GM12865 (cell line): ENCODE measurements around the gene CTU2.

ENCODE experiments used
- DNase-seq: peaks from one replicate; pipeline ENCODE4 v3.0.0; 2010; ENCODE audit warnings: low read depth
- H3K4me3 ChIP-seq: 2 replicates; pipeline ENCODE4 v1.5.1; 2011; ENCODE audit warnings: mild to moderate bottlenecking, low read depth, low read length, control low read depth
- TF ChIP-seq, protein P1 (sequence below): IDR thresholded peaks from 2 replicates; pipeline ENCODE4 v1.5.1; 2011; ENCODE audit warnings: low read length, control low read depth, low read depth, inconsistent platforms; ENCODE audit not compliant: insufficient read depth; ENCODE audit errors: missing control alignments

The CTU2 gene

DNA sequence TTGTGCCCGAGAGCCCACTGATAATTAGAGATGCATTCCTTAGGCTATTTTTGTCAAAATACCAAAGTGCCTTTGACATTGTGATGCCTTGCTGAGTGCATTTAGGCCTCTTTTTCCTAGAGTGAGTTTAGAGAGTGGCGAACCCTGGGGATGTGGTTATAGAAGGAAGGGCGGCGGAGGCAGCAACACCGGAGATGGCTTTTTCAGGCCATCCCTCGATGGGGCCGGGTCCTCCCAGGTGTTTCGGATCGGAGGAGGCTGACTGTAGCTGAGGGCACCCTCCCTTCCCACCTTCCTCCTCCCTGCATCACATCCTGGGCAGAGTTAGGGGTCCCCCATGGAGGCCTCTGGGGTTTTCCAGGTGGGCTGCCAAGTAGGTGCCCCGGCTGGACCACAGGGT is 13.4 kb upstream of the CTU2 start:
- TF ChIP-seq, protein P1, sequence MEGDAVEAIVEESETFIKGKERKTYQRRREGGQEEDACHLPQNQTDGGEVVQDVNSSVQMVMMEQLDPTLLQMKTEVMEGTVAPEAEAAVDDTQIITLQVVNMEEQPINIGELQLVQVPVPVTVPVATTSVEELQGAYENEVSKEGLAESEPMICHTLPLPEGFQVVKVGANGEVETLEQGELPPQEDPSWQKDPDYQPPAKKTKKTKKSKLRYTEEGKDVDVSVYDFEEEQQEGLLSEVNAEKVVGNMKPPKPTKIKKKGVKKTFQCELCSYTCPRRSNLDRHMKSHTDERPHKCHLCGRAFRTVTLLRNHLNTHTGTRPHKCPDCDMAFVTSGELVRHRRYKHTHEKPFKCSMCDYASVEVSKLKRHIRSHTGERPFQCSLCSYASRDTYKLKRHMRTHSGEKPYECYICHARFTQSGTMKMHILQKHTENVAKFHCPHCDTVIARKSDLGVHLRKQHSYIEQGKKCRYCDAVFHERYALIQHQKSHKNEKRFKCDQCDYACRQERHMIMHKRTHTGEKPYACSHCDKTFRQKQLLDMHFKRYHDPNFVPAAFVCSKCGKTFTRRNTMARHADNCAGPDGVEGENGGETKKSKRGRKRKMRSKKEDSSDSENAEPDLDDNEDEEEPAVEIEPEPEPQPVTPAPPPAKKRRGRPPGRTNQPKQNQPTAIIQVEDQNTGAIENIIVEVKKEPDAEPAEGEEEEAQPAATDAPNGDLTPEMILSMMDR: no peak
- no peak overlapping the region for H3K4me3 ChIP-seq
- no peak for DNase-seq

DNA sequence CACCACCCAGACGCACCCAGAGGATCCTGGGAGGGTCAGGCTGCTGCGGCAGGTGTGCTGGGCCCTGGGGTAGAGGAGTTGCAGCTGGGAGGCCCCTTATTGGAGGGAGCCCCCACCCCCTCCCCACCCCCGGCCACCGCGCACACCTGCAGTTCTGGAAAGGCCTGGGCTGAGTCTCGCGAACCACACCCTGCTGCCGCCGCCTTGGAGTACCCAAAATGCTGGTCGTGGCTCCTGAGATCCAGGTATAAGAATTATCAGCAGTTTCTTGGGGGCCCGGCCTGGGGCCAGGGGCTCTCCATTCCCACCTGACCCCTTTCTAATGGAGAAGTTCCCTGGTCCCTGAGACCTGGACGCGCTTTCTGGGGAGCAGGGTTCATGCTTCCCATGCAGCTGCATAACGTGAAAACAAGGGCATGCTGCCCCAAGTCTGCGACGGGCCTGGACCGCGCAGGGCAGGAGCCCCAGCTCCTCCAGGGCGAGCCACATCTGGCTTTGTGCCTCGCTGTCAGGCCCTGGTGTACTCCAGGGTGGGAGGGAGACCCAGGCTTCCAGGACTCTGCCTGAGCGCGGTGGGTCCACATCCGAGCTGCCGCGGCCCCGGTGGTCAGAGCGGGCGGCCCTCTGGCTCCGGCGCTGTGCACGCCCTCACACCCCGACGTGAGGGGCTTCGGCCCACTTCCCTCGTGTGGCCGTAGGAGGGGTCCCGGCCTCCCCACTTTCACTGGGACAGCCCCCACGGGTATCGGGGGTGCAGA is 12.7 kb upstream of the CTU2 start:
- TF ChIP-seq, protein P1: no peak
- no peak overlapping the region for H3K4me3 ChIP-seq
- no peak for DNase-seq

DNA sequence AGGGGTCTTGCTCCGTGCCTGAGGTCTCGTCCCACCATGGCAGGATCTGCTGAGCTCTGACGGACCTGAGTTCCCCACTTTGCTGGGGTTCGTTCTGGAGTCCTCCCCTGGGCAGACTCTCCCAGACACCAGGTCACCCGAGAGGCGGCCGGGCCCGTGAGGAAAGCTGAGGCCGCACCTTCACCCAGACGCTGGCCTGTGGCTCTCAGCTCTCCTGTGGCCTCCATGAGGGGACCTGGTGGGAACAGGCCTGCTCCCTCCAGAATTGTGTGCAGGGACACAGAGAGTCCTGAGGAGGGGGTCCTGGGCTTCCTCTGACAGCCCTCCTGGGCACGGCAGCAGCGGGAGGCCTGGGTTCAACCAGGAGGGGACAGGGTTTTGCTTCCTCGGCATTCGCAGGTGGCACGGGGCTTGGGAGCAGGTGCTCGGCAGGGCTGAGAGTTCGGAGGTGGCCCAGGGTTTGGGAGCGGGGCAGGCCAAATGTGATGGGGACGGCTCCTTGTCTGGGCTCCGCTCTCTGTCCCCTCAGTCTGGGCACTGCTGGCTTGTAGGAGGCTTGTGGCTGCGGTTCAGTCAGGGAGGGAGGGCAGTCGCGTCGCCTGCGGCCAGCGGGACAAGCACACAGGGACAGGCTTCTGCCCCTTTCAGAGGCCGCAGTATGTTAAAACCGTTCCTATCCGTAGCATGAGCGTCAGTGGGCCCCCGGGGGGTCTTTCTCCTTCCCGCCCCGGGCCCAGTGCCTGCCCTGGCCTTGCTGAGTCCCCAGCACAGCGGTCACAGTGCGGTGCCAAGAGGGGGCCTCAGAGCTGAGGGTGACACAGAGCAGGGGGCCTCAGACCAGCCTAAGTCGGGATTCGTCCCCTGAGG is 11.8 kb upstream of the CTU2 start:
- DNase-seq: no peak
- TF ChIP-seq, protein P1: no peak
- no peak overlapping the region for H3K4me3 ChIP-seq

DNA sequence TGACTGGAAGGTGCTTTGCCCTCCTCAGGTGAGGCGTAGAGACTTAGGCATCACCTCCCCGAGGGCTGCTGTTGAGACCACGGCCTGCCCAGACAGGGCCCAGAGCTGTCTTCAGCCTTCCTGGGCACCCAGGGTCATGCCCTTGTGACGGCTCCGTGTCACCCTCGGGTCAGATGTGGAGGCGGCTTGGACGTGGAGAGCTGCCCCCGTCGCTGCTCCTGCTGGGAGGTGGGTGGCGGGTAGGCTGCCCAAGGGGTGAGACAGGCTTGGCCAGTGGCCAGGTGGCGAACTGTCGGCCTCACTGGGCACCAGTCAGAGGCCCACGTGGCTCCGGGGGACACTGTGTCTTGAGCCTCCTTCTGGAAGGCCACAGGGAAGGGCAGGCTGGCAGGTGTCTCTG is 11.1 kb upstream of the CTU2 start:
- DNase-seq: no peak
- TF ChIP-seq, protein P1: no peak
- H3K4me3 ChIP-seq: no peak overlapping the region

DNA sequence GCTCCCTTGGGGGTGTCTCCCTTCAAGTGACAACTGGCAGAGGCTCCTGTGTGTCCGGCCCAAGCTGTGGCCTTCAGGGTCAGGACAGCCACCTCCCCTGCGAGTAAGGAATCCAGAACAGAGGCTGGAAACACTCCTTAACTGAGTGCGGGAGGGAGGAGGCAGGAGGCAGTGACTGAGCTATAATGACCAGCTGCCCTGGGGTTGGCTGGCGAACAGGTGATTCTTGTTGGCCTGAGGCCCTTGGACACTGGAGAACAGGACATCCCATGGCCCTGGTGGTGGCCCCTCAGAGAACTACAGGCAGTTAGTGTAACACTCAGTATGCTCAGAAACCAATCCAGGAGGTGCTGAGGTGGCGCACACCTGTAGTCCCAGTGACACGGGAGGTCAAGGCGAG is 10.6 kb upstream of the CTU2 start:
- no peak overlapping the region for H3K4me3 ChIP-seq
- TF ChIP-seq, protein P1: no peak
- no peak for DNase-seq

DNA sequence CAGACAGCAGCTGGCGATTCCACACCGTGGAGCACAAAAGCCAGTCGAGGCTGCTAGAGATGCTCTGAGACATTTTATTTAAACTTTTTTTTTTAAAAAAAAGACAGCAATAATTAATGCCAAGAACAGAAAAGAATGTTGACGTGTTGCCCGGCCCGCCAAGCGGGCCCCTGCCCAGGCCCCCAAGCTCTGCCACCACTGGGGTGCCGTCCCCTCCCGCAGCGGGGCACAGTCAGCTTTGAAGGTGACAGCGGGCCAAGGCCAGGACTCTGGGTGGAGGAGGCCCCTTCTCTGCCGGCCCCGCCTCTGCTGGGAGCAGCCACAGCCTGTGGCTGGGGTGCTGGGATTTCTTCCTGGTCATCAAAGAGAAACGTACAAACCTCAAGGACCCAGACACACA is 9.9 kb upstream of the CTU2 start:
- TF ChIP-seq, protein P1: no peak
- H3K4me3 ChIP-seq: no peak overlapping the region
- no peak for DNase-seq
